Measurements from ENCODE around the gene ATG4B.

ATG4B gene

DNA sequence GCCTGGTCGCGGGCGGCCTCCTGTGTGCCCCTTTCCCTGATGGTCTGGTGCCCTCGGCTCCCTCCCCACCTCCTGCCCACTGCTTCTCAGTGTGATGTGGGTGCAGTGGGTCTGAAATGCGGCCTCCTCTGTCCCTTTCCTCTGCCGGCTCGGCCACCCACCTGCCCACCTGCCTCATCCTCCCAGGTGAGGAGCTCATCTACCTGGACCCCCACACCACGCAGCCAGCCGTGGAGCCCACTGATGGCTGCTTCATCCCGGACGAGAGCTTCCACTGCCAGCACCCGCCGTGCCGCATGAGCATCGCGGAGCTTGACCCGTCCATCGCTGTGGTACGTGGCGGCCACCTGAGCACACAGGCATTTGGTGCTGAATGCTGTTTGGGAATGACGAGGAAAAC is 30.9 kb downstream of the ATG4B start:
- no peak for FAIRE-seq

DNA sequence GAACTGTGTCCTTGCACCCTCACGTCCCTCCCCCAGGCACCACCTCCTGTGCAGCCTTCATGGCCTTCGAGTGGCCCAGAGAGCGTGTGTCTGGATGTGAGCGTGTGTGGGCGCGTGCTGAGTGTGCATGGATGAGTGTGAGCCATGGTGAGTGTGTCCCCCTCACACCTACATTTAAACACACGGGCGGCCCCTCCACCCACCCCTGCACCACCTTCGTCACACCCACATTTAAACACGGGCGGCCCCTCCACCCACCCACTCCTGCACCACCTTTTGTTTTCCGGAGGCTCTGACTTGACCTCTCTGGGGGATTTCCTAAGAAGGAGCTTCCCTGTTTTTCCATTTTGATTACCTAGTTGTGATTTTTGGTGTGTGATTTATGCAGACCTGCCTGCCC is 31.3 kb downstream of the ATG4B start:
- no peak for FAIRE-seq

DNA sequence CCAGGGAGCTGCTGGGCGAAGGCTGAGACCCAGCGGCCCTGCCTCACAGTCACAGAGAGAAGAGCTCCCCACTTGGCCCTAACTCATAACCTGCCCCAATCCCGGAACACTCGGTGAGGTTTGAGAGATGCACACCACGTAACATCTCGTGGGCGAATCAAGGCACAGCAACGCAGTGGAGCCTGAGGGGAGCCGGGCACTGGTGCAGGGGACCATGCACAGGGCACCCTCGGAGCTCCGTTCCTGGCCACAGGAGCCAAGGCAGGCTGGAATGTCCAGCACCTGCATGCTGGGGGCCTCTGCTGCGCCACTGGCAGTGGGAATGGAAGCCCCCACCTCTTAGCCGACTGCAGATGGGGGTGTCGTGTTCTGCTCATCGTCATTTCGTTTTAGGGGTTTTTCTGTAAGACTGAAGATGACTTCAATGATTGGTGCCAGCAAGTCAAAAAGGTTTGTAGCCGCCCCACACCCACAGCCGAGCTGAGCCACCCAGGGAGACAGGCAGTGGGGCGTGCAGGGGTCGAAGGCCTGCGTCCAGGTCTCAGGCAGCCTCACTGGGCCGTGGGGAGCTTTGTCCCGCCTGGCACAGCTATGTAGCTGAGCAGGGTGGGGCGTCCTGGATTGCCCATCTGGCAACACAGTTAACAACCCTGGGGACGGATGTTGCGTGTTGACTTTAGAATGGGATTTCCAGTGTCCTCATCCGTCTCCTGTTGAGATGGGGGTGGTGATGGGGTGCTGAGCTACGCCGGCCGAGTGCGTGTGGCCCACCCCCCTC is 33.0 kb downstream of the ATG4B start:
- no peak for FAIRE-seq

DNA sequence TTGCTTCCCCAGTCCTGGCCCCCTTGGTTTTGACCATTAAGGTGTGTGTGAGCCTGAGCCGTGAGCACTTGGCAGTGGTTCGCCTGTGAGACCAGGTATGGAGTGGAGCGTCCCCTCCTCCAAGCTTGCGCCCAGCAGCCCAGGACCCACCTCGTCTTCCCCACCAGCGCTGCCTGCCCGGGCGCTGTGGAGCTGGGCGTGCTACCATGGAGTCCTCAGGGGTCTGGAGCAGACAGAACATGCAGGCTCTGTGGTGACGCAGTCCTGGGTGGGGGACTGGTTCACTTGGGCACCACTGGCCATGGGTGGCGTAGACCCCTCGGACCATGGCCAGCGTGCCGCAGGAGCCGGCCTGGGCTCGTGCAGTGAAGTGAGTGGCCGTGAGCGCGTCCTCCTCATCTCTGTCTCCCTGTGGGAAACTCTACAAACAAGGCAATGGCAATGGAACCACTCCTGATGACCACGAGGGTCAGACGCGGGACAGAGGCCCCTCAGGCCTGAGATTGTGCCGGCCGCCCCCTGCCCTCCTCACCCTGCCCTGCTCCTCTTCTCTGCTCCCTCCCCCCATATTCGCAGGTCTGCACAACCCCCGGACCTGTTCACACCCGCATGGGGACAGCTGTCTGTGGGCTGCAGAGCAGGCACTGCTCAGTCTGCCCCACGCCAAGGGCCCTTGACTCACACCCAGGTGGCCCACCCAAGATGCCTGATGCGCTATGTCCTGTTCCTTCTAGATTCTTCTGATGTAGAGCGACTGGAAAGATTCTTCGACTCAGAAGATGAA is 34.2 kb downstream of the ATG4B start:
- no peak for FAIRE-seq

DNA sequence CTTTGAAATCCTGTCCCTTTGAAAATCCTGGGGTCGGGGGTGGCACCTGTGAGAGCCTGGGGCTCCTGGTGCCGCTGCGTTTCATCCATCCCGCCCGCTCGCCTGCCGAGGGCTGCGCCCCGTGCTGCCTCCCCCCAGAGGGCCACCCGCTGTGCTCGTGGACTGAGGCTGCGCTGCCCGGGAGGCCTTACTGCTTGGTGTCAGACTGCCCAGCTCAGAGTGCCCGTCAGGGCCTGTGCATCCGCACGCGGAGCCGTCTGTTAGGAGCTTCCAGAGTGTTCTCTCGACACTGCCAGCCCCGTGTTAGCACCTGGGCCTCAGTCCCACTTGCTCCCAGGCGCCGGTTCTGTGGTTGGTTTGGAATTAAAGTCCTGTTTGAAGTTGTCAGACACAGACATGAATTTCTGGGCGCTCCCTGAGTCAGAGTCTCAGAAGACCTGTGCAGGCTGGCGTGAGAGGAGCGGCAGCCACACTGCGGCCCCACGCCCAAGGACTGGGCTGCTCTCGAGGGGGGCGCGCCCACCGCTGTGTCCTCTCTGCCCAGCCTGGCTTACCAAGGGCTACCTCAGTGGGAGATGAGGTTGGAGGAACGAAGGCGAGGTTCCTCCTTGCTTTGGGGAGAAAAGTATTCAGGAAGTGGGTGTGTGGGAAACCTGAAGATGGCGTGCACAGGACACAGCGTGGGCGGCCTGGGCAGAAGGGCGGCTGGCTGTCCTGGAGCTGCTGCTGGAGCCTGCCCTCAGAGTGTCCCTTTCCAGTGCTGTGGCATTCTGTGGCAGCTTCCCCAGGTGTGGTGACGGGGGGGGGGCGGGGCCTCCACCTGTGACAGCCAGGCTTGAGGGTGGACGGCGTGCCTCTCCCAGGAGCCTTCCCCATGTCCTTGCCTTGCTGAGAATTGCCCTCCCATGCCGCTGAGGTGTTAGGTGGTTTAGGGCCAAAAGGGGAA is 35.0 kb downstream of the ATG4B start:
- no peak for FAIRE-seq

DNA sequence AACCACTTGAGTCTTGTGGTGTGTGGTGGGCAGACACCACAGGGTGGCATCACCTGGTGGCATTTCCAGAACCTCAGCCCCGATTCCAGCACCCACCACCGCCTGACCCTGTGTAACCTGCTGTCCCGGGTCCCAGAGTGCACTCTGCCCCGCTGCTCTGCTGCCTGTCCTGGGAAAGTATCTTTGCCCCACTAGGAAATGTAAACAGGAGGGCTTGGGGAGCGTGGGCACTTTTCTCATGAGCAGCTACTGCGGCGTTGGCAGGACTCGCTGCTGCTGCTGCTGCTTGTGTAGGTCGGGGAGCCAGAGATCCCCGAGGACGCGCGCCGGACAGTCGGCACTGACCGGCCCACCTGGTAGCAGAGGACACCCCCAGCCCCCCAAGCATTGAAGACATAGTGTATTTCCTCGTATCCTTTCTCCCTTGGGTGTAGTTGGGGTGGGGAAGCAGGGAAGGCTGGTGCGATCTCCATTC is 35.7 kb downstream of the ATG4B start:
- no peak for FAIRE-seq

DNA sequence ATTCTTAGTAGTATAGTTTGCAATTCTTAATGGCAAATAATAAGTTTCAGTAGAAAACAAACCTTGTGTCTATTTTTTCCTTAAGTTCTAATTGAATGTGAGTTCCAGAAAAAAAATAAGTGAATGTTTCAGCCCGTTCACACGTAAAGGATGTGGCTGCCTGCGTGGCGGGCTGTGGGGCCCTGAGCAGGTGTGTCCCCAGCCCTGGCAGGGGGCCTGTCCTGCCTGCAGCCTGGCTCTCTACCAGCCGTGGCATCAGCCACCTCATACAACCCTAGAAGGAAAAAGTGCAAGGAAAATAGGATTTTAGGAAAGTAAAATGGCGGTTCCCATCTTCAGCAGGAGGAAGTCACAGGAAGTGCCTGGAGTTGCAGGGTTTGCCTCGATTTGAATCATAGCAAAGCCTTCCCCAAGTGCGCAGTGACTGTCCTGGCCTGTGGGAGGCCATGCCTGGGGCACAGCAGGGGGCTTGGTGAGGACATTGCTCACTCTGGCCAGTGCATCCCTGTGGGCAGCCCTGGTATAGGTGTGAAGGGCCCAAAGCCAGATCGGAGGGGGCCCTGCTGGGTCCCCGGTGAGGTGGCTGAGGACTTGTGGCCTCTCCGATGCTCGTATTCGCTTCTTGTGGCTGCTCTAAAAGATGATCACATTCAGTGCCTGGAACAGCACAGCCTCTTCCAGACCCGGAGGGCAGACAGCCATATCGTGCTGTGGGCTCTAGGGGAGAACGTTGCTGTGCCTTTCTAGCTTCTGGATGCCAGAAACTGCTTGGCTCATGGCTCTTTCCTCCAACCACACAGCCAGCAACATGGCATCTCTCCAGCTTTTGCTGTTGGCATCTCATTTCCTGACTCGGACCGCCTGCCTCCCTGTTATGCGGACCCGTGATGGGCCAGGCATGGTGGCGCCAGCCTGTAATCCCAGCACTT is 36.6 kb downstream of the ATG4B start:
- no peak for FAIRE-seq

DNA sequence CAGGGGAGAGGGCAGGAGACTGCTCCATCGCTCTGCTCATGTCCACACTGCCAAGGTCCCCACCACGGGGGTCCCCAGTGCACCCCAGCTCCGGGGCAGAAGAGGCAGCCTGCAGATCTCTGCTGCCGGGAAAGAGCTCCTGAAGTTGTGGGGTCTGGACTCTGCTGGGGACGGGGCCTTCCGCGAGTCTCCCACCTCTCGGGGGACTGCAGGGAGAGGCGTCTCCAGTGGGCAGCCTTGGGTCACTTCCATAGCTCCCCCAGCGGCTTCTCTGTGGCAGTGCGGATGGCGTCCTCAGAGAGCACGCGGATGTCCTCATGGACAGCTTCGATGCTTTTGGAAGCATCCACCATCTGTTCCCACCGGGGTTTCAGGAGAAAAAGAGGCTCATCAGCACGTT is 38.4 kb downstream of the ATG4B start:
- no peak for FAIRE-seq

DNA sequence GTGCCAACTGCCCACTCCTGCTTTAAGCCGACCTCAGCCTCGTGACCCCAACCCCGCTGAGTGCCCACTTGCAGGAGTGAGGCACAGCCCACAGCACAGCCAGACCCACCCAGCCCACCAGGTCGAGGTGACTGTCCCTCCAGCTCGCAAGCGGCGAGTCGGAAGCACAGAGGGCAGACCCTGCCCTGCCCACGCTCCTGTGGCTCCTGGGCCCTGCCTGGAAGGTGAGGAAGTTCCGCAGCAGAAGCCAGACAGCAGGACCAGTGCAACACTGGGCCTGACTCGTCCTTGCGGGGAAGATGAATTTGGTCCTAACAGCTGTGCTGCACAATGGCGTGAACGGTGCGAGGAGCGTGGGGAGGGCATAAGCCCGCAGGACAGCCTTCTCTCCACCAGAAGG is 39.2 kb downstream of the ATG4B start:
- FAIRE-seq, result no peak

DNA sequence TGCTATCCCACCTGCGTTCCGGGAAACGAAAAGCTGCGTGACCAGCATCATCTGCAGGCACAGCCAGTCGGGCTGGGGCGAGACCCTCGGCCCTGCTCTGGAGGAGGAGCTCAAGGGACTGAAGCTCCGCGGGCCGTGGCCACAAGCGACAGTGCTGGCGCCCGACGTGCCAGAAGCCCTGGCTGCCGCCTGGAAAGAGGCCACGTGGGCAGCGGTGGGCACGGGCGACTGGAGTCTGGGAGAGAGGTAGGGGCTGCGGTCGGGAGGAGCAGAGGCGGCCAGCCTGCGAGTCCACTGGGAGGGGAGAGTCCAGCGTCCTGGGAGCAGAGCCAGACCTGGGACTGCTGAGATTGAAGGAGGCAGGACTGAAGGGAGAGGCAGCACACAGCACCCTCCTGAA is 39.9 kb downstream of the ATG4B start:
- FAIRE-seq, result no peak

DNA sequence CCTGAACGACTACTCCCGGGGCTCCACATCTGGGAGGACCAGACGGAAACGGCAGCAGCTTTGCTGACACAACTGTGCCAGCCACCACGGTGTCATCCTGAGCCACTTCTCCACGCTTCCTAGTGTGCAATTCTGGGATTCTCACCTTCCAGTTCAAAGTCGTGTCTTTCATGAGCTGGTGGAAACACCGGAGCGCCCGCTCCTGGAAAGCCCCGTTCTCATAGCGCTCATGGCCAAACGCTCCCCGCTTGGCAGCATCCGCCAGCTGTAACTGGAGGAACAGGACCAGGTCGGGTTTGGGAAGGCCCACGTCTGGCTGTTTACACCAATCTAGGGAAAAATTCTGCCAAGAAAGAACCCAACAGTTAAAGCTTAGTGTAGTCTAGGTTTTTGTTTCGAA is 40.8 kb downstream of the ATG4B start:
- FAIRE-seq, result no peak

DNA sequence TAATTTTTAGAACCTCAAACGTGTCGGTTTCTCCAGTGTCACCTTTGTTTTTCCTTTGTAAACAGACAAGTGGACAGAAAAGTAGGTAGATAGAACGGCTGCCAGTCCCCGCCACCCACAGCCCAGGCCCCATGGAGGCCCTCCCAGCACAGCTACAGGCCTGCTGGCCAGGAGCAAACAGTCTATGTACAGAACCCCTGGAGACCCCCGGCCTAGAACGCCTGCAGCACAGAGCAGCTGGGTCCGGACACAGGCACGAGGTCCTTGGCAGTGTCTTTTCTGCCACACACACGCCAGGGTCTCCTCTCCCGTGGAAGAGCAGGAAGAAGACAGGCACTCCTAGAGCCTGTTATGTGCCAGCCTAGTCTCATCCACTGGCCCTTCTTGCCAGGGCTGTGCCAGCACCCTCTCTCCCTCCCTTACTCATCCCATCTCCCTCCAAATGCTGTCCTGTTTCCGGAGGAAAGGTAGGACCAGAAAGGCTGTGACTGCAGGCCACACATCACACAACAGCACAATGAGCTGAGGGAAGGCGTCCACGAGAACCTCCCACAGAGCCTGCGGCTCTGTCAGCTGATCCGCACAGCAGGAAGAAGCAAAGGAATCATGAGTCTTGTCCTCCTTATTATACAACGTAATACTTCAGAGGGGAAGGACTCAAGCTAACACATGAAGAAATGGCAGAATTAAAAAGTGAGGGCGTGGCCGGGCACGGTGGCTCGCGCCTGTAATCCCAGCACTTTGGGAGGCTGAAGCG is 41.5 kb downstream of the ATG4B start:
- no peak for FAIRE-seq

DNA sequence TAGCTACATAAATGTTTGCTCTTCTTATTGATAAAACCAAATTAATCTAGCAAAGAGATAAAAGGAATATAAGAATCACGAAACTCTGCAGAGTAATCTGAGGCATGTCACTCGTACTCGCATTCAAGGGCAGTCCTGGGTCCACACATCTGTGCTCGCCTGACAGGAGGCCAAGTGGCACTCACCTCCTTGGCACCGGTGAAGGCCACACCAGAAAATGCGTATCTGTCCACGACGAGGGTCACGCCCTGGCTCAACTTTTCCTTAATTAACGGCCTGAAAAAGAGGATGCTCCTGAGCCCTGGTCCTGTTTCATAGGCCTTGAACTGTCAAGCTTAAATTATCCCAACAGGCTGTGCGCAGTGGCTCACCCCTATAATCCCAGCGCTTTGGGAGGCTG is 42.6 kb downstream of the ATG4B start:
- FAIRE-seq, result no peak

DNA sequence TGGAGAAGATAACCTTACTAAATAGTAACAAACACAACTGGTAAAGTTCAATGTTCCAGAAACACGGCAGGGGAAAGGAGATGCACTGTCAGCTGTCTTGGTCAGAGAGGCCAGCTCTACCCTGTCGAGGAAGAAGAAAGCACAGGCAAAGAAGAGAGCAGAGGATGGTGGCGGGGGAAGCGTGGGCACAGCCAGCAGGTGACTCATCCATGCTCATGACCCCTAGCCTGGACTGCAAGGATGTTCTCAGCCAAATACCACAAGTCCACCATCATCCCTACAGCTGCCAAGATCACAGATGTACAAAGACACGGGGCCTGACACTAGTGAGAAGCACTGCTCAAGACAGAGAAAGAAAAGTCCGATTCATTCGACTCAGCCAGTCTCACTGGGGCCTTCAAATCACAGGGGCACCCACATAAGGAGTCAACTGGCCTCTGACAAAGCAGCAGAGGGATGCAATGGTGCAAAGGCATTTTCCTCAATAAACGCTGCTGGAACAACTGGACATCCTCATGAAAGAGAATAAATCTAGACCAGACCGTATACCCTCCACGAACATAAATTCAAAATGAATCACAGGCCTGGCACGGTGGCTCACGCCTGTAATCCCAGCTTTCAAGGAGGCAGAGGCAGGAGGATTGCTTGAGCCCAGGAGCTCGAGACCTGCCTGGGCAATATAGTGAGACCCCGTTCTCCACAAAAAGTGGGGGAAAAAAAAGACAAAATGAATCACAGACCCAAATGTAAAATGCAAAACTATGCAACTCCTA is 43.5 kb downstream of the ATG4B start:
- FAIRE-seq, result no peak

DNA sequence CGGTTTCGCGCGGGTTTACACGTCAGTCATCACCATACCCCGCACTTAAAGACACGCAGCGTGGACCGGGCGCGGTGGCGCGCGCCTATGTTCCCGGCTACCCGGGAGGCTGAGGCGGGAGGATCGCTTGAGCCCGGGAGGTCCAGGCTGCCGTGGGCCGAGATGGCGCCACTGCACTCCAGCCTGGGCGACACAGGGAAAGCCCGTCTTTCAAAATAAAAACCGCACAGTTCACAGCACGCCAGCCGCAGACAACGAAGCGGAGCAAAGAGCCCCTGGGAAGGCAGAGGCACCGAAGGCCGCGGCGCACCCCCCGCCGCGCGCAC is 48.8 kb downstream of the ATG4B start:
- no peak for FAIRE-seq

DNA sequence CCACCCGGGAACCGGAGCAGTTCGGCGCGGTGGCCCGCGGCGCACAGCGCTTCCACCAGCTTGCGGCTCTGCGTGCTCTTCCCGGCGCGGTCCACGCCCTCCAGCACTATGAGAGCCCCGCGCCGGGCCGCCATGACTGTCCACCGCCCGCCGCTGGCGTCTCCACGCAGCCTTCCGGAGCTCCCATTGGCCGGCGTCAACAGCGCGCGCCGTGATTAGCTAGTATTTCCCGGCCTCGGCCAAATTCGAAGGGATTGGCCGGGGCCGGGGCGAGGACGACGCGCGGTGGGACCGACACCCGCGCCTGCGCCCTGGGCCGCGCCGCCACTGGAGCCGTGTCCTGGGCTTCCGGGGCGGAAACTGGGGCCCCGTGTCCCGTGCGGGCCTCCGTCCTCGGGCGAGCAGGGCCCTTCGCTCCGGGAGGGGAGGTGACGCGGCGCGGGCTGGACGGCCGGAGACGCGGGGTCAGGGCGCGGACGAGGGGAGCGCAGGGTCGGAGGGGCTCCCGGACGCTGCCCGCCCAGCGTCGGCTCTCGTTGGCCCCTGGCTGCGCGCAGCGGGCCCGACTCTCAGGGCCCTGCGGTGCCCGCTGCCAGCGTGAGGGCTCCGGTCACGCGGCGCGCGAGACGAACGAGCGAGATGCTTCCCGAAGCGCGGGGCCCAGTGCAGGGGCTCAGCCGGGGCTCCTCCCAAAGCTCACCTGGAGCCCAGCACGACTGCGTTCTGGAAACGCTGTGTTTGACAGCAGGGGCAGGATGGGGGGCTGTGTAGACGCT is 49.3 kb downstream of the ATG4B start, which contains the start of gene DTYMK:
TSS of gene DTYMK (minus strand) at position 166 of the 776 bp plus-strand sequence. CDS start at position 134, 32 bp downstream.
- no peak for FAIRE-seq

DNA sequence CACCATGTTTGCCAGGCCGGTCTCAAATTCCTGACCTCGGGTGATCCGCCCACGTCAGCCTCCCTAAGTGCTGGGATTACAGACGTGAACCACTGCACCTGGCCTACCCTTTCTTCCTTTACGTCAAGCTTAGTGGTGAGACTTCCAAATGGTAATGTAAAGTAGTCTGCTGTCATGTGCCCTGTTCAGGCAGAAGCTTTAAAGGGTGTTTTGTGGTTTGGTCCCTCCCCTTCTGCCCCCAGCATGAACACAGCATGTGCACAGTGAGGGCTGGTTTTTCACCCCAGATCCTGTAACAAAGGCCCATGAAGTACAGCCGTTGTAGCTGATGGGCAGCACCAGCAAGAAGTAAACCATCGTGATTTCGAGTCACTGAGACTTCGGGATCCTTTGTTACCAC is 51.8 kb downstream of the ATG4B start:
- no peak for FAIRE-seq

DNA sequence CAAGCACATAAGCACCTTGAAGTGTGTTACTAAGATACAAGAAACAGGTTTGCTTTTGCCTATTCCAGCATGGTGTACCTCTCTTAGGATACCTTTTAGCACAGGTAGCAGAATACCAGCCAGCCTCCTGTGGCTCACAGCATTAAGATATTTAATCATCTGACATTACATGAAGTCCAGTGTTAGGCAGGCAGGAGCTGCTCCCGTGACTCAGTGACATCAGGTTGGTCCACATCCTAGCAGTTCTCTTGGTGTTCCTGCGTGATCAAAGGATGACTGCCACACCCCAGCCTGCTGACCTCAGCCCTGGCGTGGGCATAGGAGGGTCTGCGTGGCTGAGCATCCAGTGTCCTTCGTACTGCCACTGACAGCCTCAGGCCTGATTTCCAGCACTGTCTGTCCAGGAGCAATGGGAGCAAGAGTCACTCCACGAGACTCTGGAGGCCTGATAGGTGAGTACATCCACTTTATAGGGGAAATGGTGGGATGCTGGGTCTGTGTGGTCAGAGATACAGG is 52.8 kb downstream of the ATG4B start:
- FAIRE-seq, result no peak

DNA sequence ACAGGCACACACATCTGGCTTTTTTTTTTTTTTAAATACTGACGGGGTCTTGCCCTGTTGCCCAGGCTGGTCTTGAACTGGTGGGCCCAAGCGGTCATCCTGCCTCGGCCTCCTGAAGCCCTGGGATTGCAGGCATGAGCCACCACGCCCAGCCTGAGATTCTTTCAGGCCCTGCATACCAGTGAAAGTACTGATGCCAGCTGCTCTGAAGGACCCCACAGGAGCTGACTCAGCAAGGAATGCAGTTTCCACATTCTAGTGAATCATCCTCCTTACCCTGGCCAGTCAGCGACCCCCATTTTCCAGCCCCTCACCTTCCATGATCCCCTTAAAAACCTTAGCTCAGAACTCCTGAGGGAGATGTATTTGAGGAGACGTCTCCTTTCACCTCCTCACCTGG is 55.0 kb downstream of the ATG4B start:
- no peak for FAIRE-seq

All from islet of Langerhans (tissue), 1 donor.